SK-N-DZ (cell line): ENCODE measurements around the gene PGGHG.
"Not testable (repeated sequence)": the region's sequence is repeated elsewhere in the genome, so short reads cannot be mapped to it uniquely, and the experiment has no call there.

Experiments used
- DNase-seq: peaks from one replicate; pipeline ENCODE4 v3.0.0-alpha.2; 2015; ENCODE audit warnings: low spot score

Gene PGGHG

DNA sequence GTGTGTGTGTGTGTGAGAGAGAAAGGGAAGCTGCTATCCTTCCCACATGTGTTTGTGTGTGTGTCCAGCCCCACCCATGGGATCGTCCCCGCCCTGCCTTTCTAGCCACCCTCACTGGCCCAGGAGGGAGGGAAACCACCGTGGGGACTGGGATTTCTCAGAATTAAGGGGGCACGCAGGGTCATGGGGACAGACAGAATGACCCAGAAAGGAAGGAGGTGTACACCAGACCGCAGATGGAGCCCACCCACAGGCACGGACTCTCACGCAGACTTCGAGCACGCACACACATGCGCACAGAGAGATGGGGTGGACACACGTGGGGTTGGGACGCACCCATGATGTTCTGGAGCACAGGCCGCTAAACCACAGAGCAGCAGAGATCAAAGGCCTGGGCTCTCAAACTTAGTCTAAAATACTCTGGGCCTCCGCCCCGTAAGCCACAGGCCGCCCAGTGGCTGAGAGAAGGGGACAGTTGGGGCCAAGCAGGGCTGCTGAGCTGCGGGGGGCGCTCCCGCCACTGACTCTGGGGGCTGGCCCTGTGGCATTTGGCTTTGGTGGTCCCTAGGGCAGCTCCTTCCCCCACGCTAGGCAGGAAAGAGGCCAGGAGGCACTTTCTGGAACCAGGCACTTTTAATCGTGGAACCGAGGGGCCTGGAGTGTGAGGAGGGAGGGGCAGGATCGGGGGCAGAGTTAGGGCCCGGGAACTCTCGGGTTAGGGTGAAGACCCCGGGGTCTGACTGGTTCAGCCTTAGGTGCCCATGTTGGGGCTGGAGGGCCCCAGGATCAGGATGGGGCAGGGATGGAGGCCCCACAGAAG, 8.9 kb downstream of the PGGHG start:
- DNase-seq = no peak

DNA sequence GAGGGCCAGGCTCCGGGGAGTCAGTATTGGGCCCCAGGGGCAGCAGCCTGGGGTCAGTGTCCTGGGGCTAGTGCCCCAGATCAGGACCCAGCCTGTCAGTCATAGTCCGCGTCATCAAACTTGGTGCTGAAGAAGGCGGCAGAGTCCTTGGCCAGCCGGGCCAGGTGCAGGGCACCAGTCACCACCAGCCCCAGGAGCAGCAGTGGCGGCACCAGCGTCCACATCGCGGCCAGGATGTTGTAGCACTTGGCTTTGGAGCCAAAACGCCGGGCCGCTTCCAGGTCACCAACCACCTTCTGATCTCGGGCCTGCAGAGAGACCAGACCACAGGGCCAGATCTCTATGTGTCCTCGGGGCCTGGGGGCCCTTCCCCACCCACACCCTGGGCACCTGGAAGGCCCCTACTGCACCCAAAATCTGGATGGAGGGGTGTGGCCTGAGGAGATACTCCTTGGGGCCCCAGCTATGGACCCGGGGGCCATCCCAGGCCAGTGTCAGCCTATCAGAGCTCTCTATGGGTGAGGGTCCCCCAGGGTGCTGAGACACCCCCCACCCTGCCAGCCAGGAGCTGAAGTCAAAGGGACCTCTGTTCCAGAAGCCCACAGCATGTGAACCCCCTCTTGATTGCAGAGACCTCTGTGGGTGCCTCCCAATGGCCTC, 9.6 kb downstream of the PGGHG start:
- DNase-seq = no peak

DNA sequence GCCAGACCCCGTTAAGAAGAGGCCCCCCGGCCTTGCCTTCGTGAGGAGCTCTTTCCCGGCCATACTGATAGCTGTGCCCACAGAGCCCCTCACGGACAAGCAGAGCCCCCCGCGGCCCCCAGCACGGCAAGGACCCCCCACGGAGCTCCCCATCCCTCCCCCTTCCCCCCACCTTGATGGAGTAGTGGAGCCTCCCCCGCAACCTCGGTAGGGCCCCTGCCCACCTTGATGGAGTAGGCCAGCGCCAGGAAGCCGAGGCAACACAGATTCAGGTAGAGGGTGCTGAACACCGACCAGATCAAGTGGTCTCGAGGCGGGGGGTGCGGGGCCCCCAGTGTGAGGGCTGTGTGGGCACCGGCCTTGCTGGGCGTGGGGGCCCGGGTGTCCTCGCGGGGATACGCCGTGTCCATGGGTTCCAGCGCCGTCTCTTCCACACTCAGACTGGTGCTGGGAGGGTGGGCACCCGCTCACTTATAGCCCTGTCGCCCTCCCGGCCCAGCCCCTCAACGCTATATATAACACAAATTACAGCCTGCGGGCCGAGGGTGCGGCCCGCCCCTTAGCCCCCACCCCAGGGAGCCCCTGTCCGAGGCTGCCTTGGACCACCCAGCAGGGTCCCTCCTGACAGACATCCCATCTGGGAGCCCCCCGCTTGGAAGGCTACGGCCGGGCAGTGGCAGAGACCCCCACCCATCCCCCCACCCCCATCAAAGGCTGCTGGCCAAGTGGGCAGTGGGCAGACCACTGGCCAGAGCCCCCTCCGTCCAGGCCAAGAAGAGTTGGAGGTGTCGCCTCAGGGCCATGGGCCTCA, 10.4 kb downstream of the PGGHG start, which contains the start of gene IFITM5:
Gene IFITM5, minus strand, starts transcription at position 446 of the 811 bp plus-strand sequence. Its CDS starts 36 bp downstream, at position 410.
- DNase-seq = no peak

DNA sequence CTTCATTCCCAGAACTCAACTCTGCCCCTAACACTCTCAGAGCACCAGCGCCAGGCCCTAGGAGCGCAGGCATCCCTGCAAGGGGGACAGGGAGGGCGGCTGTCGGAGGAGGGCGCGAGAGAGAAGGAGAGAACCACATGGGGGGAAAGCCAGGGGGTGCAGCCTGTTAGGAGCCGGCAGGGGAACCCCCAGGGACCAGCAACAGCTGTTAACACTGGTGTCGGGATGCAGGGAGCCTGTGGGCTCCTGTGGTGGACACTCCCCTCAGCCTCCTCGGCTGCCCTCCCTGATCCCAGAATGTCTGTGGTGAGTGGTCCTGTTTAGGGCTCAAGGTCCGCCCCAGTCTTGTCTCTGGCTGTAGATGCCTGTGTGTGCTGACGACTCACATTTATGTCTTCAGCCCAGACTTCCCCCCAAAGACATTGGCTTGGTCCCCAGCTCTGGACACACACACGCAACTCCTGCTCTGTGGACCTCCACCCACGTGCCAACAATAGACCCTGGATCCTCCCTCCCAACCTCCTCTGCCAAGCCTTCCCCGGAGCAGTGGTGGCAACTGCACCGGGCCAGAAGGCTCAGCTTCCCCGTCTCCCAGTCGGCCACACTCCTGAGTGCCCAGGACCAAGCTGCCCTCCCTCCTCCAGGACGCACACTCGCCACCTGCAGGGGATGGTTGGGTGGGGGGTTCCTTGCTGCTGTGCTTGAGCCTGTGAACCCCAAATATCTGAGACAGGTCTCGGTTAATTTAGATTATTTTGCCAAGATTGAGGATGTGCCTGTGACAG, 11.2 kb downstream of the PGGHG start:
- DNase-seq = no peak

DNA sequence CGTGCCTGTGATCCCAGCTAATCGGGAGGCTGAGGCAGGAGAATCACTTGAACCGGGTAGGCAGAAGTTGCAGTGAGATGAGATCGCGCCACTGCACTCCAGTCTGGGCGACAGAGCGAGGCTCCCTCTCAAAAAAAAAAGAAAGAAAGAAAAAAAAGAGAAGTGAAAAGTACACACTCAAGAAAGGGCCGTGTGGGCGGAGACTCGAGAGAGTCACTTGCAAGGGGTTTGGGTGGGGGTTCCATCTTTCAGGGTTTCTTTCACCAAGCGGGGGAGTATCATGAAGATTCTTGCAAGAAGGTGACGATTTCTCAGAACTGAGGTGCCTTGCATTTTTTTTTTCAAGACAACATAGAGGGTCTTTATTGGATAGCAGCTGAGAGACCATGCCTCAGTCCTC, 14.4 kb downstream of the PGGHG start:
- no peak for DNase-seq

DNA sequence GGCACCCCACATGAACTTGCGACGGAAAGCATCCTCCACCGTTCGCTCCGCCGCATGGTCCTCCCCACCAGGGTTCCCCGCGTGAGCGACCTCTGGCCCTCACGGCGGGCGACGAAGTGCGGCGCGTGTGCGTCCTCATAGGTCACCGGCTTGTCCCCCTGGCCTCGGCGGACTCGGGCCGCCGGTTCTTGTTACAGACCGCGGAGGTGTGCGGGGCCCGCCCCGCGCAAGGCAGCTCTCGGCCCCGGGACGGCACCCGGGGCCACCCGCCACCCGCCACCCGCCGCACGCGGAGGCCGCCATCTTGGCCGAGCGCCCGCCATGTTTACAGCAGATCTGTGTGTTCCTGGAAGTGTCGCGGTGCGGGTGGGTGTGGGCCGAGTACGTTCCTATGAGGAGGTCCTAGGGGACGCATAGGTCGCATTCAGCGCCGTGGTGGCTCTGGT, 15.2 kb downstream of the PGGHG start:
- DNase-seq = no peak

DNA sequence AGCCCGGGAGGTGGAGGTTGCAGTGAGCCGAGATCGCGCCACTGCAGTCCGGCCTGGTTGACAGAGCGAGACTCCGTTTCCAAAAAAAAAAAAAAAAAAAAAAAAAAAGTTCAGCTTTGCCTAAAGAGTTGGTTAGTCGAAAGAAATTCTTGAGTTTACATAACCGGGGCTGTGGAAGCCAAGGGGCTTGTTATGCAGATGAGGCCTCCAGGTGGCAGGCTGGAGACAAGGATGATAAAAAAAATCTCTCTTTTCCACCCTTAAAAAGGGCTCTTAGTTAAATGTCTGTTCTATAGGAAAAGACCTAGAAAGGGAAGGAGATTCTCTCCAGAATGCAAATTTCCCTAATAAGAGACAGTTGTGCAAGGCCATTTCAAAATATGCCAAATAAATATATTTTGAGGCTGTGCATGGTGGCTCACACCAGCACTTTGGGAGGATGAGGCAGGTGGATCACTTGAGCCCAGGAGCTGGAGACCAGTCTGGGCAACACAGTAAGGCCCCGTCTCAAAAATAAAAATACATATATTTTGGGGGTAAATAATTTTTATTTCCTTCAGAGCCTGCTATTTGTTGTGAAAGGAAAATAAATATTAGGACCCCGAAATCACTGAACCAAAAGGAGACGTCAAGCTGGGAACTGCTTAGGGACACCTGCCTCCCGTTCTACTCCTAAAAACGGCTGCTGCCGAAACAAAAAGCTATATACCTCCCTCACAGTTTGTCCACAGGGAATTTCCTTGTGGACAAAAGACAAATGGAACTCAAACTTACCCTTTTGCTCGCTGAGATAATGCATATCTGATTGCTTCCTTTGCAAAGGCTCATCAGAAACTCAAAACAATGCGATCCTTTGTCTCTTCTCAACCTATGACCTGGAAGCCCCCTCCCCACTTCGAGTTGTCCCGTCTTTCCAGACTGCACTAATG, 16.3 kb downstream of the PGGHG start:
- DNase-seq = no peak

DNA sequence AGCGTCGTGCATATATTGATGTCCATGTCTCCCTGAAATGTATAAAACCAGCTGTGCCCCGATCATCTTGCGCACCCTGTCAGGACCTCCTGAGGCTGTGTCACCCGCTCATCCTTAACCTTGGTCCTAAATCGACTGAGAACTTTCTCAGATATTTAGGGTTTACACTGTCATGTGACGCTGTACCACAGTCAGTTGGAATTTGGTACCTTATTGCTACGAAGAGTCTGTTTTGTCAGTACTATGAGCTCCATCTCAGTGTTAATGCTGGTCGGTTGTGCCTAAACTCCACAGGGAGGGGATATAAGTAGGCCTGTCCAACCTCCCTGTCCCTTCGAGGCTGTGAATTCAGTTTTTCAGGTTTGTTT, 16.9 kb downstream of the PGGHG start:
- DNase-seq = no peak

DNA sequence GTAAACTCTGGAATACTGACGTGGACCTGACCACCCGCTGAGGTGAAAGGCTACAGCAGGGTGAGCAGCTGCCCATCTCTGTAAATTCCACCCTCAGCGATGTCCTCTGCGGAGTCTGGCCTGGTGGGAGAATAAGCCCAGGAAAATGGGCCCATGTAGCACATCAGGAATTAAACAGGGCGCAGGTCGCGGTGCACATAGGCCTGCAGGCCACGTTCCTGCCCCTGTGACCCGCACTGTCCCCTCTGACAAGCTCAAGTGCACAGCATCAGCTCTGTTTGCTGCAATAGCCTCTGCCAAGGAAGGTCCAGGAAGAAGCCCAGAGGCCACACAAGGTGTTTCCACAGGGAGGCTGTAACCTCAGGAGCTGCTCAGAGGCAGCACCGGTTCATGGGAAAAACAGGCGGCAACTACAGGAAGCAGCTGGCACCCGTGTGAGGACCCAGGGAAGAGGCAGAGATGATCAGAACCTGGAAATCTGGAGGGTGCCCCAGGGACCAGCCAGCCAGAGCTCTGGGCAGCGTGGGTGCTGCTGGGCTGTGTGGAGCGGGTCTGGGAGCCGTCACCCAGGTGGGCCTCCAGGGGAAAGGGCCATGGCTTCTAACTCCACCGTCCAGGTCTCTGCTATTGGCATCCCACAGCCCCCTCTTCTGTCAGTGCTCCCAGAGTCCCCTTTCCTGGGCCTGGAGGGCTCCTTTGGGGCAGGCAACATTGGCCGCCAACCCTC, 17.9 kb downstream of the PGGHG start:
- DNase-seq = no peak

DNA sequence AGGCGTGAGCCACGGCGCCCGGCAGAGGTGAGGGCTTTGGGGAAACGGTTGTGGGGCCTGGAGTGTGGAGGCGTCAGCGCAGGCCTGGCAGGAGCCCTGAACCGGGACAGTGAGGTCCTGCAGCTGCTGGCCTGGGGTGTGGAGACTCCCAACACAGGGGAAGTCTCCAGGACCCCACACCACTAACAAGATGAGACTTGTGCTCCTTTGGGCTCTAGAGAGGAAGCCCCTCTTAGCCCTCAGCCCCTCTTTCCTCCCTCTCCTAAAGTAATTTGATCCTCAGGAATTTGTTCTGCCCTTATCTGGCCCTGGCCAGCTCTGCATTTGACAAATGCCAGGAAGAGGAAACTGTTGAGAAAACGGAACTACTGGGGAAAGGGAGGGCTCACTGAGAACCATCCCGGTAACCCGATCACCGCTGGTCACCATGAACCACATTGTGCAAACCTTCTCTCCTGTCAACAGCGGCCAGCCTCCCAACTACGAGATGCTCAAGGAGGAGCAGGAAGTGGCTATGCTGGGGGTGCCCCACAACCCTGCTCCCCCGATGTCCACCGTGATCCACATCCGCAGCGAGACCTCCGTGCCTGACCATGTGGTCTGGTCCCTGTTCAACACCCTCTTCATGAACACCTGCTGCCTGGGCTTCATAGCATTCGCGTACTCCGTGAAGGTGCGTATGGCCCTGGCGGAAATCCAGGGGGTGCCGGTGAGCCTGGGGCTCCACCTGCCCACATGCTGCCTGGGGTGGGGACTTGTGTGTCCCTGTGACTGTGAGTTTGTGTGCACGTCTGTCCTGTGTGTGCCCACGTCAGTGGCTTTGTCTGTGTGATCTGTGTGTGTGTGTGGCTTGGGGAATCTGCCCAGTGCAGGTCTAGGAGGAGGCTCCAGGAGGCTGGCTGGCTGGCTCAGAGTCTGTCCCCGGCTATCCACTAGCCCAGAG, 19.1 kb downstream of the PGGHG start, which contains the start of gene IFITM2:
Gene IFITM2, plus strand, starts transcription at position 51 of the 943 bp plus-strand sequence. Its CDS starts 377 bp downstream, at position 428.
- DNase-seq = peak; percentile 59

DNA sequence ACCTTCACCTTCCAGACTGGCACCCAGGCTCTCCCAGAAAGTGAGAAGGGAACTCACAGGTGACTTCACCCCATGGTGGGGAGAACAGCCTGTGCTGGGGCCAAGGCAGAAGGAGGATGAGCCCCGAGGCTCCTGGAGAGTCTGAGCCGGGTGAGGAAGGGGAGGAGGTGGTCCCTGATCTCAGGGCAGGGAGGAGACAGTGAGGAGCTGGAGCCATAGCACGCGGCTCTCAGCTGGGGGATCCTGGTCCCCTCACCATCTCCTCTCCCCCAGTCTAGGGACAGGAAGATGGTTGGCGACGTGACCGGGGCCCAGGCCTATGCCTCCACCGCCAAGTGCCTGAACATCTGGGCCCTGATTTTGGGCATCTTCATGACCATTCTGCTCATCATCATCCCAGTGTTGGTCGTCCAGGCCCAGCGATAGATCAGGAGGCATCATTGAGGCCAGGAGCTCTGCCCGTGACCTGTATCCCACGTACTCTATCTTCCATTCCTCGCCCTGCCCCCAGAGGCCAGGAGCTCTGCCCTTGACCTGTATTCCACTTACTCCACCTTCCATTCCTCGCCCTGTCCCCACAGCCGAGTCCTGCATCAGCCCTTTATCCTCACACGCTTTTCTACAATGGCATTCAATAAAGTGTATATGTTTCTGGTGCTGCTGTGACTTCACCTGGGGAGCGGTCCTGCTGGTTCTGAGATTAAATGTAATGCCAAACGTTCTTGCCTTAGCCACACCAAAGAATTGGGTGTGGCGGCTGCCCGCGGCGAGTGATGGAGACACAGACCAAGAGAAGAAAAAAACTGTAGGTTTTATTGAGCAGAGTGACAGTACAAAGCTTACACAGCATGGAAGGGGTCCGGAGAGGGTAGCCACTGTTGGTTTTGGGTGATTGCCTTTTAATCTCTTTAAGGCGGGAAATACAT, 20.1 kb downstream of the PGGHG start:
- DNase-seq = not testable (repeated sequence)

DNA sequence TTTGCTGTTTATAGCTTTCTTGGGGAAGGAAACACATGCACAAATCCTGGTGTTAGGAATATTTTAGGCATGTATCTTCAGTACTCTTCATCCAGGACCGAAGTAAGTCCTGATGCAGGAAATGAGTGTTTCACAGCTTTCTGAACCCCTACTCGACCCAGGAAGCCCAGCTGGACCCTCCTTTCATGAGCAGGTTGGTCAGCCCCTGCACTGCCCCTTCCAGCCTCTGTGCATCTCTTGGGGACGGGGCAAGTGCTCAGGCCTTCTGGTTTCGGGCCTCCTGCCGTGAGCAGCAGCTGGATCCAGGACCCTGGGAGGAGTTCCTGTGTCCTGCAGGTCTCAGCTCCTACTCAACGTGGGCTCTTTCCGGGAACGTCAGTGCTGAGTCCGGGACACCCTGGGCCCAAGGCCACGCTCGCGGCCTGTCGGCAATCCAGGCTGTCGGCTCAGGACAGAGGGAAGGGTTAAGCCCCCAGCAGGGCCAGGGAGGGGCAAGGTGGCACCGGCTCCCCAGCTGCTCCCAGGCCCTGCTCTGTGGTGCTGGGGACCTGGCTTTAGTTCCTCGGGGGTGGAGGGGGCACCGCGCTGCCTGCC, 21.1 kb downstream of the PGGHG start:
- not testable (repeated sequence) for DNase-seq

DNA sequence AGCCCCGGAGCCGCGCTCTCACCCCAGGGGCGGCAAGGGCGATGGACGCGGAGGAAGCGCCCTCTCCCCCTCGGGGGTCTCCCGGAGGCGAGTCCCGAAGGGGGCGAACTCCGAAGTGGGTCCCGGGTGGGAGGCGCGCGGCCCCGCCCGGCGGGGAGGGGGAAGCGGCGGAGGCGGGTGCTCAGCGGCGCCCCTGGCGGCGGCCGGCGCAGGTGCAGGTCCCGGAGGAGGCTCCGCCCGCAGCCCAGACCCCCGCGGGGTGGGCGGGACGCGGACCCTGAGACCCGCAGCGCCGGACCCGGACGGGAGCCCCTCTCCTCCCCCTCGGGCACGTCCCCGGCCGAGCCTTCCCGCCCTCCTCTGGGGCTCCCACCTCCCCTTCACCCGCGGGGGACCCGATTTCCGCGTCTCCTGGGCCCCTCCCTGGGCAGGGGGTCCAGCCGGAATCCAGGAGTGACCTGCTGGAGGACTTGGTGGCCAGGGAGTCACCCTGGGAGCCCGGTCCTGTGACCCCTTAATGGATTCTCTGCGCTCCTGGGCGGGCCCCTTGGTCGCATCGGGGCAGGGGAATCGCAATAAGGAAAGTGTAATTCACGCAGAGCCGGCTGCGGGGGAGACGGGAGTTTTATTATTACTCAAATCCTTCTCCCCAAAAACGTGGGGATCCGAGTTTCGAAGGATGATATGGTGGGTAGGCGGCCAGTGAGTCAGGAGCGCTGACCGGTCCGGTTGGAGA, 22.3 kb downstream of the PGGHG start:
- not testable (repeated sequence) for DNase-seq

DNA sequence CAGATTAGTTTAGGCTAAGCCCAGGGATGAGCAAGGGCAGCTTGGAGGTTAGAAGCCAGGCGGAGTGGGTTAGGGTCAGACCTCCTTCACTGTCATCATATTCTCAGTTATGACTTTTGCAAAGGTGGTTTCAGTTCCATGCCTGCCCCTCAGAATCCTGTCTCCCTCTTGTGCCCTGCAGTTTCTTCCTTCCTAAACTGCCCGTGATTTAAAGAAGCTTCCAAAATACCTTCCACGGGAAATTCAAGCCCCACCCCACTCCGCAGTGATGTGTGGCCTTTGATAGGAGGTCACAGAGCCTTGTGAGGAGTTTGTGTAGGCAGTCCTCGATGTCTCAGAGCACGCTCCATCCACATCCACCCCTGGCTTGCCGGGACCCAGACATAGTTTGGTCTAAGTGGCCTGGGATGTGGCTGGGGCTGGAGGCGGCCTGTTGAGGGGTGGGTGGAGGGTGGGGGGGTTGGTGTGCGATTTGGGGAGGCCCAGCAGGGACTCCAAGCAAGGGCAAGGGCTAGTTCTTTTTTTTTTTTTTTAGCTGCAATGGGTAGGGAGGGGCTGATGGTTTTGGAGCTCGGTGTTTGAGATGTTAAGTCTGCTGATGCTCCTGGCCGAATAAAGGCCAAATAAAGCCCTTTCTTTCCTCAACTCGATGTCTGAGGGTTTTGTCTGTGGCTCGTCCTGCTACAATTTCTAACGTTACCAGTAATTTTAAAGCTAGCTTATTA, 23.3 kb downstream of the PGGHG start:
- DNase-seq = no peak

DNA sequence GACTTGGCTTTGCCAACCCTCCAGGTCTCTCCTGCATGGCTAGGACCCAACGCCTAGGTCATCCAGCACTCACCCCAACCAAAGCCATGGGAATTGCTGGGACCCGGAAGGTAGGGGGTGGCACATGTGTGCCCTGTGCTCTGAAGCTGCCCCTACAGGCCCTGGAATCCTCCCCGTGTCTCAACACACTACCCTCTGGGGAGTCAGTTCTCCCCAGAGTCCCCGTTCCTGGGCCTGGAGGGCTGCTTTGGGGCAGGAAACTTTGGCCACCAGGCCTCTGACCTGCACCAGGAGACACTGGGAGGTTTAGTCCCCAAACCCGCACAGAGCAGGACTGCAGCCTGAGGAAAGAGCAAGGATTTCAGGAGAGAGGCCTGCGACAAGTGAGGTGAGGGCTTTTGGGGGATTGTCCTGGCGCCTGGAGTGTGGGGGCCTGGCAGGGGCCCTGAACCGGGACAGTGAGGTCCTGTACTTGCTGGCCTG, 24.4 kb downstream of the PGGHG start:
- no peak for DNase-seq
